HFF-Myc (cell line): ENCODE measurements around the gene DISP3.

ENCODE experiments used
- DNase-seq: peaks from one replicate; pipeline ENCODE4 v3.0.0-alpha.2; 2011; ENCODE audit warnings: low read depth; ENCODE audit errors: extremely low read depth
- H3K4me3 ChIP-seq: replicated peaks from 2 replicates; pipeline ENCODE4 v1.5.1; 2011; ENCODE audit warnings: low read depth, mild to moderate bottlenecking, control low read depth, low read length
- CTCF ChIP-seq: IDR thresholded peaks from 2 replicates; pipeline ENCODE4 v1.5.1; 2012; ENCODE audit warnings: mild to moderate bottlenecking, low read depth, low read length, control low read depth; ENCODE audit errors: missing control alignments

DISP3 gene

GRCh38 chr1:11537854-11538591 is 59.1 kb downstream of the DISP3 start:
- no peak for TF ChIP-seq CTCF
- no peak for DNase-seq
- no peak overlapping the region for H3K4me3 ChIP-seq

GRCh38 chr1:11538886-11539285 is 59.9 kb downstream of the DISP3 start:
- H3K4me3 ChIP-seq = no peak overlapping the region
- no peak for TF ChIP-seq CTCF
- DNase-seq = no peak

GRCh38 chr1:11539850-11540772 is 61.2 kb downstream of the DISP3 start:
- H3K4me3 ChIP-seq = no peak overlapping the region
- DNase-seq = no peak
- TF ChIP-seq CTCF = no peak

- no peak overlapping the region for H3K4me3 ChIP-seq
- TF ChIP-seq CTCF = no peak
- no peak for DNase-seq
These were observed 61.8 kb downstream of the DISP3 start for GRCh38 chr1:11540773-11541160.

- no peak for DNase-seq
- TF ChIP-seq CTCF = no peak
- no peak overlapping the region for H3K4me3 ChIP-seq
These were observed 62.3 kb downstream of the DISP3 start for GRCh38 chr1:11541236-11541635.

DNA sequence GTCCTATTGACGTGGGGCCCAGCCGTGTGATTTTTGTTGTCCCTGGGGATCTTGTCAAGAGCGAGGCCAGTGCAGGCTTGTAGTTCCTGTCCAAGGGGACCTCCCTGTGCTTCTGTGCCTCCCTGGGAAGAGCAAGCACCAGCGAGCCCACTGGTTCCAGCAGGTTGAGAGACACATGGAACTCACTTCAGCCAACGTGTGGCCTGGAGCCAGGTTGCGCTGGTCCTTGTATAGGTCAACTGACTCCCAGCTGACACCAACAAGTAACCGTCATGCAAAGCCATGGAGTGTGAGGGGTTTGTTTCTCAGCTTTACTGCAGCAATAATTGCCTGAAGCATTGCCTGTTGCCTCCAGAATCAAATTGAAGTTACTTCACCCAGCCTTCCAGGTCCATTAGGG is 63.0 kb downstream of the DISP3 start:
- no peak for DNase-seq
- no peak overlapping the region for H3K4me3 ChIP-seq
- TF ChIP-seq CTCF = no peak
